Endothelial cell of umbilical vein (primary cell): Measurements from ENCODE around the gene MROH8. TPM values are rescaled to one million over a fixed set of nuclear protein-coding genes. Genes with fewer than 3 reads are reported as not detected.

Experiments
- BruUV-seq: library from RNA; stranded (reverse); fragments of 400-500 nt; replicated peaks from 2 replicates; lab custom pipeline; 2021; lab: Mats Ljungman, UMichigan
- CTCF ChIA-PET: fragments of 300-600, 350-600 bp; sonication (Branson Sonifier 250); formaldehyde crosslinking; loops from one replicate; lab custom pipeline; 2021; ENCODE audit warnings: antibody characterized with exemption, inconsistent platforms; lab: Charles Lee
- POLR2A ChIA-PET: fragments of 300-600, 350-600 bp; sonication (Branson Sonifier 250); formaldehyde crosslinking; loops from one replicate; lab custom pipeline; 2021; ENCODE audit warnings: antibody characterized with exemption, inconsistent platforms; lab: Charles Lee
- DNase-seq: peaks from one replicate; pipeline ENCODE4 v3.0.0-alpha.2; 2011; ENCODE audit warnings: low read depth, low spot score
- FAIRE-seq: peaks from 2 replicates; lab custom pipeline; 2011; peaks lifted over from hg19 to GRCh38; lab: Jason Lieb, UNC
- H2AFZ ChIP-seq: 2 replicates; pipeline ENCODE4 v1.6.0; 2012; ENCODE audit warnings: low read depth, low read length, control low read depth, inconsistent platforms
- H3K27ac ChIP-seq: 2 replicates; pipeline ENCODE4 v1.5.1; 2011; ENCODE audit warnings: low read depth, mild to moderate bottlenecking, control low read depth, low read length, moderate library complexity; ENCODE audit not compliant: insufficient read depth
- H3K27me3 ChIP-seq, 2 experiments: 2 replicates each; pipeline versions ENCODE4 v1.6.0 to v1.6.1; 2011; ENCODE audit warnings: low read length in 2 of 2, mixed read lengths in 1 of 2; ENCODE audit not compliant: control insufficient read depth in 2 of 2, insufficient read depth in 2 of 2
- H3K36me3 ChIP-seq, 2 experiments: 2 replicates in 1 of 2; 3 replicates in 1 of 2; pipeline ENCODE4 v1.5.1; 2011; ENCODE audit warnings: low read length in 2 of 2, mild to moderate bottlenecking in 1 of 2, moderate library complexity in 1 of 2; ENCODE audit not compliant: control insufficient read depth in 2 of 2, insufficient read depth in 2 of 2; ENCODE audit errors: extremely low read depth in 1 of 2
- H3K4me1 ChIP-seq: 3 replicates; pipeline ENCODE4 v1.5.1; 2011; ENCODE audit warnings: mild to moderate bottlenecking, low read length; ENCODE audit not compliant: control insufficient read depth, insufficient read depth; ENCODE audit errors: extremely low read depth
- H3K4me2 ChIP-seq: 2 replicates; pipeline ENCODE4 v1.6.1; 2011; ENCODE audit warnings: low read length, control low read depth, mixed read lengths; ENCODE audit not compliant: insufficient read depth
- H3K4me3 ChIP-seq, 3 experiments: fragments of 200-600 bp in 1 of 3; sonication (generic), shearing (Covaris generic) in 1 of 3; replicated peaks in 1 of 3; 2 replicates each; pipeline ENCODE4 v1.5.1; 2011 to 2016; ENCODE audit warnings: control low read depth in 3 of 3, low read length in 3 of 3, mild to moderate bottlenecking in 2 of 3, inconsistent platforms in 1 of 3, low read depth in 1 of 3, moderate library complexity in 1 of 3; ENCODE audit not compliant: insufficient read depth in 1 of 3
- H3K79me2 ChIP-seq: 2 replicates; pipeline ENCODE4 v1.6.0; 2012; ENCODE audit warnings: low read length, inconsistent platforms; ENCODE audit not compliant: control insufficient read depth, insufficient read depth
- H3K9ac ChIP-seq: replicated peaks from 2 replicates; pipeline ENCODE3; 2011; ENCODE audit warnings: low read length, control low read depth; ENCODE audit not compliant: insufficient read depth; ENCODE audit errors: extremely low read depth
- H3K9me1 ChIP-seq: replicated peaks from 3 replicates; pipeline ENCODE4 v1.6.0; 2011; ENCODE audit warnings: mild to moderate bottlenecking, low read length; ENCODE audit not compliant: control insufficient read depth, insufficient read depth; ENCODE audit errors: extremely low read depth
- H3K9me3 ChIP-seq: replicated peaks from 2 replicates; pipeline ENCODE4 v1.5.1; 2012; ENCODE audit warnings: low read length, inconsistent platforms; ENCODE audit not compliant: control insufficient read depth, insufficient read depth
- H4K20me1 ChIP-seq: replicated peaks from 2 replicates; pipeline ENCODE3; 2011; ENCODE audit warnings: mild to moderate bottlenecking, low read length; ENCODE audit not compliant: control insufficient read depth, insufficient read depth; ENCODE audit errors: extremely low read depth
- EZH2 ChIP-seq: IDR thresholded peaks from 2 replicates; pipeline ENCODE4 v1.6.1; 2012; ENCODE audit warnings: borderline replicate concordance, low read depth, mild to moderate bottlenecking, moderate library complexity, low read length, inconsistent platforms; ENCODE audit not compliant: severe bottlenecking
- FOS ChIP-seq: IDR thresholded peaks from 2 replicates; pipeline ENCODE4 v1.6.1; 2011; ENCODE audit warnings: mild to moderate bottlenecking, low read length, moderate library complexity, borderline replicate concordance; ENCODE audit not compliant: insufficient read depth
- GATA2 ChIP-seq: IDR thresholded peaks from 2 replicates; pipeline ENCODE4 v1.7.0; 2011; ENCODE audit warnings: low read depth, mild to moderate bottlenecking, moderate library complexity, mixed read lengths, low read length; ENCODE audit not compliant: insufficient read length, insufficient read depth
- JUN ChIP-seq: IDR thresholded peaks from 2 replicates; pipeline ENCODE4 v1.6.1; 2011; ENCODE audit warnings: borderline replicate concordance, low read depth; ENCODE audit not compliant: insufficient read length, insufficient read depth
- MYC ChIP-seq: IDR thresholded peaks from one replicate; pipeline ENCODE4 v1.6.1; 2011; ENCODE audit warnings: mild to moderate bottlenecking, low read depth, low read length
- POLR2A ChIP-seq: IDR thresholded peaks from 2 replicates; pipeline ENCODE4 v1.6.1; 2012; ENCODE audit warnings: low read depth, mild to moderate bottlenecking, control low read depth, low read length
- POLR2AphosphoS5 ChIP-seq: IDR thresholded peaks from 2 replicates; pipeline ENCODE4 v1.6.1; 2012; ENCODE audit warnings: low read depth, mild to moderate bottlenecking, control low read depth, low read length, moderate library complexity; ENCODE audit not compliant: insufficient read depth
- dilution Hi-C: fragments of 300-500 bp; cut with MboI; formaldehyde crosslinking; loops from one replicate; pipeline ENCODE4 v1.15.0; 2019; ENCODE audit warnings: low sequenced_read_pairs; ENCODE audit not compliant: extremely low pct_ligation_motif_present
- intact Hi-C: fragments of 100-400 bp; cut with micrococcal nuclease; formaldehyde crosslinking; loops from one replicate; pipeline ENCODE4 v1.10.0; 2022
- polyA plus RNA-seq, 4 experiments: library from polyadenylated mRNA; depleted of rRNA in 3 of 4; stranded (reverse) in 3 of 4; unstranded in 1 of 4; fragments of >200 nt; gene quantifications; 2 replicates each; pipeline versions ENCODE4 v1.2.1 to v1.2.3, GENCODE V29; 2011 to 2012; ENCODE audit warnings: missing spikeins in 1 of 4
- total RNA-seq: library from RNA; stranded (reverse); gene quantifications from 2 replicates; pipeline ENCODE4 v1.2.3, GENCODE V29; 2021
- TF ChIP-seq, protein P1 (sequence below): IDR thresholded peaks from 2 replicates; pipeline ENCODE4 v1.6.1; 2011; ENCODE audit not compliant: insufficient read depth, insufficient read length
- TF ChIP-seq, protein P2 (sequence below), 2 donors: IDR thresholded peaks; 1 replicate in 1 of 2; 2 replicates in 1 of 2; pipeline ENCODE4 v1.5.1; 2011; ENCODE audit warnings: low read length in 2 of 2, mild to moderate bottlenecking in 2 of 2, moderate library complexity in 2 of 2, control low read depth in 1 of 2, inconsistent platforms in 1 of 2, low read depth in 1 of 2; ENCODE audit not compliant: insufficient read depth in 1 of 2; ENCODE audit errors: extremely low read depth in 1 of 2

The MROH8 gene
- total and polyA plus RNA-seq, 2 donors (not counting 3 experiments of a cell fraction or from before 2014, with no cell fraction given), result 1.3 to 1.5 TPM

DNA sequence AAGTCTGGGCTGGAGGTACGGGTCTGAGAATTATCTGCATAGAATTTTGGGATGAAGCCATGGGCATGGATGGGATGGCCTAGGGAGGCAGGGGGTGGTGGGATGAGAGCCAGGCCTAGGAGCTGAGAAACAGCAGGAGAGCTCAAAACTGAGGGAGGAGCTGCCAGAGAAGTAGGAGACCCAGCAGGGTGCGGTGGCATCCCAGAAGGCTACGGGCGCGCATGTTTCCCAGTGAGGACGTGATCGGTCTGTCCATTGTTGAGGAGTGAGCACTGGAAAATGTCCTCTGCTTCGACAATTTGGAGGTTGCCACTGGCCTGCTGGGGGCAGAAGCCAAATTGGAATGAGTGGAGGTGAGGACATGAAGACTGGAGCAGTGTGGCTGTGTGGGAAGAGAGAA, 14.5 kb upstream of the MROH8 start:
- H3K9me1 ChIP-seq, result no peaks in the 10 kb centered on the region
- intact Hi-C loops (no loop called here), dilution Hi-C loops (no loop called here)
- H3K27ac ChIP-seq, result no peak overlapping the region
- TF ChIP-seq JUN, result no peak
- TF ChIP-seq FOS, result no peak
- TF ChIP-seq, protein P1, sequence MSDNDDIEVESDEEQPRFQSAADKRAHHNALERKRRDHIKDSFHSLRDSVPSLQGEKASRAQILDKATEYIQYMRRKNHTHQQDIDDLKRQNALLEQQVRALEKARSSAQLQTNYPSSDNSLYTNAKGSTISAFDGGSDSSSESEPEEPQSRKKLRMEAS, result no peak
- TF ChIP-seq GATA2, result no peak
- TF ChIP-seq, protein P2, sequence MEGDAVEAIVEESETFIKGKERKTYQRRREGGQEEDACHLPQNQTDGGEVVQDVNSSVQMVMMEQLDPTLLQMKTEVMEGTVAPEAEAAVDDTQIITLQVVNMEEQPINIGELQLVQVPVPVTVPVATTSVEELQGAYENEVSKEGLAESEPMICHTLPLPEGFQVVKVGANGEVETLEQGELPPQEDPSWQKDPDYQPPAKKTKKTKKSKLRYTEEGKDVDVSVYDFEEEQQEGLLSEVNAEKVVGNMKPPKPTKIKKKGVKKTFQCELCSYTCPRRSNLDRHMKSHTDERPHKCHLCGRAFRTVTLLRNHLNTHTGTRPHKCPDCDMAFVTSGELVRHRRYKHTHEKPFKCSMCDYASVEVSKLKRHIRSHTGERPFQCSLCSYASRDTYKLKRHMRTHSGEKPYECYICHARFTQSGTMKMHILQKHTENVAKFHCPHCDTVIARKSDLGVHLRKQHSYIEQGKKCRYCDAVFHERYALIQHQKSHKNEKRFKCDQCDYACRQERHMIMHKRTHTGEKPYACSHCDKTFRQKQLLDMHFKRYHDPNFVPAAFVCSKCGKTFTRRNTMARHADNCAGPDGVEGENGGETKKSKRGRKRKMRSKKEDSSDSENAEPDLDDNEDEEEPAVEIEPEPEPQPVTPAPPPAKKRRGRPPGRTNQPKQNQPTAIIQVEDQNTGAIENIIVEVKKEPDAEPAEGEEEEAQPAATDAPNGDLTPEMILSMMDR (IDR thresholded peaks at IDR 0.05; ENCODE audit: extremely low read depth in 1 of 2, insufficient read depth in 1 of 2, low read depth in 1 of 2, low read length in 2 of 2), result no peak
- TF ChIP-seq POLR2AphosphoS5, result no peak
- no peak for TF ChIP-seq EZH2
- TF ChIP-seq MYC, result no peak
- TF ChIP-seq POLR2A, result no peak
- no peaks in the 10 kb centered on the region for H4K20me1 ChIP-seq
- no peaks in the 10 kb centered on the region for H3K9me3 ChIP-seq
- BruUV-seq, result no TSS peak
- H3K36me3 ChIP-seq, result peaks cover 6 to 7% of the 10 kb centered on the region in 2 experiments
- CTCF ChIA-PET, result interaction anchor here (2.8 kb wide), 1 partner anchor 15 kb away, joined by 15 read pairs; the partner anchor contains the start of genes MROH8 and RPN2
- DNase-seq (no peak), FAIRE-seq (no peak)
- H3K4me1 ChIP-seq, result no peaks in the 10 kb centered on the region
- no peak overlapping the region for H3K9ac ChIP-seq
- no peaks in the 10 kb centered on the region for H3K27me3 ChIP-seq
- H3K79me2 ChIP-seq, result peaks cover 91% of the 10 kb centered on the region
- no peak overlapping the region for H2AFZ ChIP-seq
- H3K4me3 ChIP-seq, result no peak overlapping the region
- H3K4me2 ChIP-seq, result no peak overlapping the region
- POLR2A ChIA-PET, result interaction anchor here (0.8 kb wide), 1 partner anchor 15 kb away, joined by 3 read pairs; no protein-coding TSS in a partner anchor
